NCI-H82 treated with DMSO at 0.1 percent for 48 hours (cell line): Measurements from ENCODE around the gene CFAP46.
"Not testable (repeated sequence)": the region's sequence is repeated elsewhere in the genome, so short reads cannot be mapped to it uniquely, and the experiment has no call there.

Experiments
- DNase-seq: peaks from one replicate; lab custom pipeline; 2025; ENCODE audit not compliant: unreplicated experiment; lab: John Stamatoyannopoulos, UW

Gene CFAP46

DNA sequence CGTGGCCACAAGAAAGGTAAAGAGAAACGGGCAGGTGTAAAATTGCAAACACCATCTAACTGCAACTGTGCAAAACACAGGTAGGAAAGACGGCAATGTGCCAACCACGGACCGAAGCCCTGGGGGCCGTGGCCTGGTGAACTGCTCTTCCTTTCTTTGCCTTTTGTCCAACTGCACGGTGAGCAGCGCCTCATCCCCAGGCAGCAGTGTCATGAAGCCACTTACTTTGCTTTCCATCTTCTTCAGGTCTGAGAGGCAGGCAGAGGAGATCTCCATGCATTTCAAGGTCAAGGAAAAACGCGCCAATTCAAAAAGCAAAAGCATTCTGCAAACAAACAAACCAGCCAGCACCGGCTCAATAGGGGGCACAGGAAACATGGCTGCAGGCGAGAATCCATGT, 12.9 kb downstream of the CFAP46 start:
- no peak for DNase-seq

- DNase-seq = no peak
Observed at GRCh38 chr10:132928261-132928660, 14.1 kb downstream of the CFAP46 start.

GRCh38 chr10:132927824-132928223, 14.5 kb downstream of the CFAP46 start:
- DNase-seq = no peak

- no peak for DNase-seq
Observed at GRCh38 chr10:132926777-132927650, 15.4 kb downstream of the CFAP46 start.

DNA sequence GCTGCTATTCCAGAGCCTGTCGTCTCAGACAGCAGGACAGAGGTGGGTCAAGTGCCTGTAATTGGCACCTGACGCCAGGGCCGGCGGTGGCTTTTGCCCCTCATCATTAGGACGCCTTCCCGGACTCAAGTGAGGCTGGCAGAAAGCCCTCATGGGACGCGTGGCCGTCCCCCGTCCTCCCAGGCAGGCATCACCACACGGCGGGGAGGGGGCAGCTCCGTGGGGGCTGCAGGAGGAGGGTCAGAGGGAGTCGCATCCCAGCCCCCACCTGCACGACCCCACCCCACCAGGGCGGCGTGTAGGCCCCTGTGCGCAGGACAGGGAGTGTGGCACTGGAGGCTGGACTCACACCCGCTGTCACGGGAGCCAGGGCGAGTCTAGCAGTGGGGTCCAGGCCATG, 16.3 kb downstream of the CFAP46 start:
- DNase-seq = no peak

DNA sequence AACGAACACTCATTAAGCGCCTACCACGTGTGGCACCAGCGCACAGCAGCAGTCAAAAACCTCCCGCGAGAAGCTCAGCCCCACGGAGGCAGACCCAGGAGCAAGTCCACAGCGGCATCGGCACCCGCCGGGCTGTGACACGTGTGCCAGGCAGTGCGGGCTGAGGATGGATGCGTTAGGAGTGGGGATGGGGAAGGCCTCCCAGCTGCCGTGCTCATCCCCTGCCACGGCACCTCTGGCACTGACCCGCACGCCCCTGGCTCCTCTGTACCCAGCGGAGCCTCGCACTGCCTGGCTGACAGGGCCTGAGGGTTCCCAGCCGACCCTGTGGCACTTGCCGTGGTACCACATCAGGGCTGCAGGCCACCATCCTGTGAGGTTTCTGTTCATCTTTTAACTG, 16.8 kb downstream of the CFAP46 start:
- no peak for DNase-seq

DNA sequence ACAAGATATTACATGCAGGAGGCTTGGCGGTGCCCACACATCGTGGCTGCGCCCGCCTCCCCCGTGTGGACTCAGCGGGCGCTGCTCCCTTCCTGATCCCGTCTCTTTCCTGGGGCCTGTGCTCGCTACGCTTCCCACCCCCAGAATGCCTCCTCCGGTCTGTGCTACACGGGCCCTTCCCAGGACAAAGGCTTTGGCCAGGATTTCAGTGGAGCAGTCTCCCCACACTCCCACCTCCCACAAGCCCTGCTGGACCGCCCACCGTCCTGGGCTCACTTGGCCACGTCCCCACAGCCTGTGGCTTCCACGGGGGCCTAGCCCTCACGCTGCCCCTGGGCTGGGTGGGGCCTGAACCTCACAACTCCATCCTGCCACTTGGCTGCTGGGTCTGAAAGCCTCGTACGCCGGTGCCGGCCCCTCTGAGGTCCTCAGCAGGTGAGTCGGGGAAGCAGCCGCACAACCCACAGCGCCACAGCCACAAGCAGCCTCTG, 17.3 kb downstream of the CFAP46 start:
- no peak for DNase-seq

DNA sequence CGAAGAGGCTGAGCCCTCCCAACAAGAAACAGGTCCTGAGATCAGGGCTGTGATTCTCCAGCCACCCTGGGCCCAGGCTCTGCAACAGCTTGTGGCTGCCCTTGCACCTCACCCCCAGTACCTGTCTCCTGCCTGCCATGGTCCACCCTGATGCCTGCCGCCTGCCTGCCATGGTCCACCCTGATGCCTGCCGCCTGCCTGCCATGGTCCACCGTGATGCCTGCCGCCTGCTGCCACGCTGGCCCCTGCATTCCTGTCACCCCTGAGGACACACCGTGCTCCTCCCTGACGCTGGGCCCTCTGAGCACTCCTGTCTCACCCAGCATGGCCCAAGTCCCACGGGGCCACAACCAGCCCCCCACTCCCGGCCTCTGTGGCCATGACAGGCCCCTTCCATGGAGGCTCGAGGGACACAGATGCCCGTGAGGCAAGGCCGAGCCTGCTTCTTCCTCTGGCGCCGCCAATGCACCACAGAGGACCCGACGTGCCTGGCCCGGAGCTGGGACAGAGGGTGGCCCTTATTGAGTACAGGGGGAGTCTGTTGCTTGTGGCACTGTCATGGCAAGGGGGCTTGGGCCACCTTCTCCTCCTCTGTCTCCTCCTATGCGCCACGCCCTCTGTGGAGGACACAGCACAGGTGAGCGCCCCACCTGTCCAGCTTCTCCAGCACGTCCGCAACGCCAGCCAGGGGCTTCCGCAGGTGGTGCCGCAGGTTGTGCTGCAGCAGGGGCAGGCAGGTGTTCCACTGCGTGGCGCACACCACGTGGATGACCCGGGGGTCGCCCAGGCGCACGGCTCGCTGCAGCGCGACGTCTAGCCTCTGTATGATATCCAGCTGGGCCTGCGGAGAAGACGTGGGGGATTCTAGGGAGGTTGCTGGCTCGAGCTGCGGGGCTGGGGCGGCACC, 18.1 kb downstream of the CFAP46 start:
- DNase-seq = no peak

DNA sequence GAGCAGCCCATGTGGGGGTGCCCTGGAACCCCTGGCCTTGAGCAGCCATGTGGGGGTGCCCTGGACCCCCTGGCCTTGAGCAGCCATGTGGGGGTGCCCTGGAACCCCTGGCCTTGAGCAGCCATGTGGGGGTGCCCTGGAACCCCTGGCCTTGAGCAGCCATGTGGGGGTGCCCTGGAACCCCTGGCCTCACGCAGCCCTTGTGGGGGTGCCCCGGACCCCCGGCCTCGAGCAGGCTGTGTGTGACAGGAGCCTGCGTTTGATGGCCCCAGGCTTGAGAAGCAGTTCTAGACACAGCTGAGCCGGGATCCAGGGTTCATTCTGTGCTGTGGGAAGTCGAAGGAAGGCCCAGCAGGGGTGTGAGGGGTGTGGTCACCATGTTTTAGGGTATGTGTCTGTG, 19.0 kb downstream of the CFAP46 start:
- DNase-seq = not testable (repeated sequence)

DNA sequence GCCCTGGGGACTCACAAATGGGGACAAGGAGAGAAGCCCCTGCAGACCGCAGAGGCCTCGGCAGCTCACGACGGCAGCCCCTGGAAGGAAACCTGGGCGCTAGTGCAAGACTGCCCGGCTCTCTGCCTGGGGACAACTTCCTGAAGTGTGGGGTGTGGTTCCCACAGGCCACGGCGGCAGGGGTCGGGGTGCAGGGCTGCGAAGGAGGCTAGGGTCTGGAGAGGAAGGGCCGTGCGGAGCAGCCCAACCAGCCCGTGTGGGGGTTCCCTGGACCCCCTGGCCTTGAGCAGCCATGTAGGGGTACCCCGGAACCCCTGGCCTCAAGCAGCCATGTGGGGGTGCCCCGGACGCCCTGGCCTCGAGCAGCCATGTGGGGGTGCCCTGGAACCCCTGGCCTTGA, 19.5 kb downstream of the CFAP46 start:
- DNase-seq = no peak

GRCh38 chr10:132921818-132922807, 20.3 kb downstream of the CFAP46 start:
- DNase-seq = no peak

- DNase-seq = no peak
Observed at GRCh38 chr10:132921086-132921485, 21.3 kb downstream of the CFAP46 start.

GRCh38 chr10:132920101-132920925, 22.1 kb downstream of the CFAP46 start:
- DNase-seq = no peak

DNA sequence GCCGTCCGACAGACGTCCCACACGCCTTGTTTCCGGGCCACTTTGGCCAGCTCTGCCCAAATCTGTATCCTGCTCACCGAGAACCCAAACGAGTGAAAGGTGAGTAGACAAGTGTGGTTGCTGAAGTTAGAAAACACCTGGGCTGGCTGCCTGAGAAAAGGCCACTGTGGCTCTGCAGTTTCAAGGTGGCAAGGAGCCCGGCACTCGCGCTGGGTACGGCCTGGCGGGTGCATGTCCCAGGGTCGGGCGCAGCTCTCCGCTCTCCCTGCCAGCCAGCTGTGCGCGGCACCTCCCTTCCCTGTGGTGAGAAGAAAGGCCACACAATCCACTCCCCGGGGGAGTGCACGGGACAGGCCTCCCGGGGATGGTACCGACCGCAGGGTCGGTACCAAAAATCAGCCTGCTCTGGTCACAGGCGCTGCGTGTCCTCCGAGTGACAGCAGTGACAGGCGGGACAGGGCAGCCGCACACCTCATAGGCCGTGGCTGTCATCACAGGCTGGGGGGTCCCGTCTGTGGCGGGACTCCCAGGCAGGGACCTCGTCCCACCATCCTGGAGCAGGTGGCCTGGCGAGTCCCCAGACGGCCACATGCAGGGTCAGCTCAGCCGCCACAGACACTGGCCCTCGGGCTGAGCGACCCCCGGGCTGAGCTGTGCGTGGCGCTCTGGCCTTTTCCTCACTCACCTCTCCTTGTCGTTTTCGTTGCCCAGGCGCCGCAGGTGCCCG, 22.8 kb downstream of the CFAP46 start:
- no peak for DNase-seq

GRCh38 chr10:132918617-132919373, 23.6 kb downstream of the CFAP46 start:
- no peak for DNase-seq

DNA sequence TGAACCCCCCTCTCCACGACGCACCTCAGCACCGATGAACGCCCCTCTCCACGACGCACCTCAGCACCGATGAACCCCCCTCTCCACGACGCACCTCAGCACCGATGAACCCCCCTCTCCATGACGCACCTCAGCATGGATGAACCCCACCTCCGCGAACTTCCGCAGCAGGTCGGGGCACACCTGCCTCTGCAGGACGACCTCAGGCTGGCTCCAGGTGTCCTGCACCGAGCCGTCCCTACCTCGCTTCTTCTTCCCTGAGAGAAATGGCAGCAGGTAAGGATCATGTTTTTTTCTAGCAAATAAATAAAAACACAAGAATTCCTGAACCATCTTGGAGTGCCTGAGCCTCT, 24.1 kb downstream of the CFAP46 start:
- DNase-seq = no peak

DNA sequence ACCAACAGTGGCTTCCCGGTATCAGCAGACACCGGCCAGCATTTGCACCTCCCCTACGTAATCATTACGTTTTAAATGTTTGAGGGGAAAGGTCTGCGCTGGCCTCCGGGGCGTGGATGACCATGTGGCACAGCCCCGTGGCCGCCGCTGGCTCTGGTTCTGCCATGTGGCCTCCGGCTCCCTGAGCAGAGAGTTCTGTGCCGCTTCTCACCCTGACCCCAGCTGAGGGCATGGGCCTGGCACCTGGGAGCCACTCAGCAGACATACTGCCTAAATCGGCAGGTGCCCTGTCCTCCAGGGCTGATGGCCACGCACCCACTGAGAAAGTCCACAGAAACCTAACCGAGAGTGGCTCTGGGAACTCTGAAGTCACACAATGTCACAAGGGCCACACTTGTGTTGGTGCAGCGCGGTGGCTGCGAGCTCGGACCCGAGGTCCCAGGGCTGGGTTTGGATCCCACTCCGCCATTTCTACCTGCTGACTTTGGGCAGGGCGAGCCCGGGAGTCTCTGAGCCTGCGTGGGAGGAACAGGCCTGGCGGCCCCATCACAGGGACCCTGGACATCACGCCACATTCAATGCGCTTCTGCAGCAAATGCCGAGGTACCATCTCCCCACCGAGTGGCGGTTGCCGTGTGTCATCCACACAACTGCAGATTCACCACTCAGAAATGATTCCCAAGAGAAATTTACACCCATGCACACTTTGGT, 25.3 kb downstream of the CFAP46 start:
- DNase-seq = no peak

DNA sequence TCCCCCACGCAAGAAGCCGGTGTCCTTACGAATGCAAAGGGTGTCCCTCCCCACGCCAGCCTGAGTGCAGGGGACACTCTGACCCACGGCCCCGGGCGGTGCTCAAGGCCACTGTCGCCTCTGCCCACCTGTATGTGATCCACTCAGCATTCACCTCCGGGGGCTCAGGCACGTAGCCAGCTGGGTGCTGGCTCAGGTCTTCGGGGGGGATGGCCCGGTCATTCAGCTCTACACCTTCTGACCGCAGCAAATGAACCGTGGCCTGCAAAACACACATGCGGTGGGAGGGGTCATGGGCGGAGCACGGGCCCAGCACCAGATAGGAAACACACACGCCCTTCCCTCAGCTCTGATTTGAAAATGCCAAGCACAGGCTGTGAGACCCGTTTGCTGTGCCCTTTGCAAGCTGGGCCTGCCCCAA, 25.9 kb downstream of the CFAP46 start:
- DNase-seq = no peak
